HG03039 (cell line): ENCODE results near the gene PPP1R15A.
"Not testable (repeated sequence)": the region's sequence is repeated elsewhere in the genome, so short reads cannot be mapped to it uniquely, and the experiment has no call there.

ENCODE experiments used
- ATAC-seq: cut with Tn5 transposase; IDR thresholded peaks from one replicate; pipeline ENCODE4 v1.9.1; 2021; ENCODE audit warnings: mild to moderate bottlenecking, moderate library complexity; ENCODE audit not compliant: unreplicated experiment

PPP1R15A gene

DNA sequence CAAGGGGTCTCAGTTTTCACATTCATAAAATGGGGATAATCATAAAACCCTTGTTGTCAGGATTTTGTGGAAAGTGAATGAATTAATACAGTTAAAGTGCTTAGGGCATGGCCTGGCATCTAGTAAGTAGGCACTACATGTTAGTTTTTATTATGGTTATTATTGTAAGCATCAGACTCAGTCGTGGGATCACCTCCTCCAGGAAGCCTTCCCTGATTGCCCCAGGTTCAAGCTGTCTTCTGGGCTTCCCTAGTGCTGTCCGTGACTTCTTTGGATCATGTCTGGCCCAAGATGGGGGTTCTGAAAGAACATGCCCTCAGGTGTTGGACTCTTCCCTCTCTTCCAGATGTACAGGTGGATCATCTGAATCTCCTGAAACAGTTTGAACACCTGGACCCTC is 38.6 kb downstream of the PPP1R15A start:
- no peak for ATAC-seq

DNA sequence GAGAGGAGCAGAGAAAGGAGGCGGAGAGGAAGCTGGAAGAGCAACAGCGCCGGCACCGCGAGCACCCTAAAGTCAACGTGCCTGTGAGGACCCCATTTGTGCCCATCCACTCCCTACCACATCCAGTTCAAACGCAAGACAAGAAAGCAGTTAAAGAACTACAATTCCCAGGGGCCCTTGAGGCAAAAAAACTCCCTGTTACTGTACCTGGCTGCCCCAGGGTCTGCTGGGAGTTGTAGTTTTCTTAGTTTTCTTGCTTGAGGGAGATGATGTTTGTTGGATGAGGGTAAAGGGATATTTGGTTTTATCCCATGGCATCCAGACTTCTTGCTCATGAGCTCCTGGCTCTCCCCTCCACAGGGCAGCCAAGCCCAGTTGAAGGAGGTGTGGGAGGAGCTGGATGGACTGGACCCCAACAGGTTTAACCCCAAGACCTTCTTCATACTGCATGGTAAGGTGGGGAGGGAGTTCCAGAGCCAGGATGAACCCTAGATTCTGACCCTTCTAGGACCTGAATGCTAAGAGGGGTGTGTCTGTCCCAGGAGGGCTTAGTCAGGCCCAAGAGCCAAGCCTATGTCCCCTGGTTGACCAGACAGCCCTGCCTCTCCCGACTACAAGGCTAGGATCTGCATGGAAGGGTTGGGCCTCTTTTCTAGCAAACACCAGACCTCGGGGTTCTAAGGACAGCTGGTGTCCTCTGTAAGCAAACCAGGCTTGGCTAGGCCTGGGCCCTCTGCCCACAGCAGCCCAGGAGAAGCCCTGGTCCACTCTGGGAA is 41.1 kb downstream of the PPP1R15A start:
- ATAC-seq: no peak

DNA sequence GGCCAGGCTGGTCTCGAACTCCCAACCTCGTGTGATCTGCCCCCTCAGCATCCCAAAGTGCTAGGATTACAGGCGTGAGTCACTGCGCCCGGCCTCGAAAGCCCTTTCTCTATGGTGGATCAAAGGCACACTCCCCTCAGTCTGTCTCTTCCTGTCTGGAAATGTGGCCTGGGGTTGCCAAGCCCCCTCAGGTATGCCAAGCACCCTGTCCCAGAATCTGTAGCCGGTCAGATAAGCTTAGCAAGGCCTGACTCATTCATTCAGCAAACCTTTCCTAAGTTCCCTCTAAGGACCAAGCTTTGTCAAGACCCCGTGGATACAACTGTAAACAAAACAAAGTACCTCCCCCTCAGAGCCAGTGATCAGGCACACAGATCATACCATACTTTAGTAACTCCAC is 42.0 kb downstream of the PPP1R15A start:
- no peak for ATAC-seq

DNA sequence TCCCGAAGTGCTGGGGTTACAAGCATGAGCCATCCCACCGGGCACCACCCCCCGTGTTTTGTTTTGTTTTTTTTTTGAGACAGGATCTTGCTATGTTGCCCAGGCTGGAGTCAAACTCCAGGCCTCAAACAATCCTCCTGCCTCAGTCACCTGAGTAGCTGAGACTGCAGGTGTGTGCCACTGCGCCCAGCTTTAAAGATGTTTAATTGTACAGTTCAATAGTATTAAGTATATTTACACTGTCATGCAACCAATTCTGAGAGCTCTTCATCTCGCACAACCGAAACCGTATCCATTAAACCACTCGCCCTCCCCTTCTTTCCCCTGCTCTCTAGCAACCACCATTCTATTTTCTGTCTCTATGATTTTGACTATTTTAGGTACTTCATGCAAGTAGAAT is 43.5 kb downstream of the PPP1R15A start:
- ATAC-seq: no peak

DNA sequence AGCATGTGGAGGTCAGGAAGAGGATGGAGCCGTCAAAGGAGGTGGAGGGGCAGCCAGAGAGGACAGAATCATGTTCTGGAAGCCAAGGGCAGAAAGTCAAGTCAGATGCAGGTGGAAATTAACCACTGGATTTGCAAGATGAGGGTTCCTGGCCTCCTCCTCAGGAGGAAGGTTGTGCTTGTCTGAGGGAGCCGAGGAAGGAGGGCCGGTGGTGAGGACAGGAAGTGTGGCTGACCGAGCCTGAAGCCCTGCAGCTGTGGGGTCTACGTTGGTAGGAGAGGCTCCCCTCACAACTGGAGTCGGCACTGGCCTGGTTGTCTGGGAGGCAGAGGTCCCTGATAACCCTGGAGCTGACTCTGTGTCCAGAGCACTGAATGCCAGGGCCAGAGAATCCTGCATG is 45.9 kb downstream of the PPP1R15A start:
- no peak for ATAC-seq

DNA sequence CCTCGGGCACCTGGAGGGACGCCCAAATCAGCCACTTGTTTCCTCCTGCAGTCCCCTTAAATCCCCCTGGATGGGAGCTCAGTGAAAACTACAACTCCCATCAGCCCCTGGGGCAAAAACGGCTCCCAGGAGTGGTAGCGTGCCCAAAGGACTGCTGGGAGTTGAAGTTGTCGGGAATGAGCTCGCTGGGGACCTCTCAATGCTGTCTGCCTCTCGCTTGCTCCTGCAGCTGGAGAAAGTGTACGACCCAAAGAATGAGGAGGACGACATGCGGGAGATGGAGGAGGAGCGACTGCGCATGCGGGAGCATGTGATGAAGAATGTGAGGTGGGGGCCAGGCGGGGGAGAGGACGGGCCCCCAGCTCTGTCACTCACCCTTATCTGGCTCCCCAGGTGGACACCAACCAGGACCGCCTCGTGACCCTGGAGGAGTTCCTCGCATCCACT is 46.6 kb downstream of the PPP1R15A start:
- ATAC-seq: no peak

DNA sequence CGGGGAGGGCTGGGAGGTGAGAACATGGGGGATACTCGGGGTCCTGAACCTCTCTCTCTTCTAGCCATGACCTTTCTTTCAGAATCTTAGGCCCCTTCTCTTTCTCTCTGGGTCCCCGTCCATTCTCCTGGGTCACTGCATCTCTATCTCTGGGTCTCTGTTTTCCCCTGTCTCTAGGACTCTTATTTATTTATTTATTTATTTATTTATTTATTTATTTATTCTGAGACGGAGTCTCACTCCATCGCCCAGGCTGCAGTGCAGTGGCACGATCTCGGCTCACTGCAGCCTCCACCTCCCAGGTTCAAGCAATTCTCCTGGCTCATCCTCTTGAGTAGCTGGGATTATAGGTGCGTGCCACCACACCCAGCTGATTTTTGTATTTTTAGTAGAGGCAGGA is 47.0 kb downstream of the PPP1R15A start:
- not testable (repeated sequence) for ATAC-seq

DNA sequence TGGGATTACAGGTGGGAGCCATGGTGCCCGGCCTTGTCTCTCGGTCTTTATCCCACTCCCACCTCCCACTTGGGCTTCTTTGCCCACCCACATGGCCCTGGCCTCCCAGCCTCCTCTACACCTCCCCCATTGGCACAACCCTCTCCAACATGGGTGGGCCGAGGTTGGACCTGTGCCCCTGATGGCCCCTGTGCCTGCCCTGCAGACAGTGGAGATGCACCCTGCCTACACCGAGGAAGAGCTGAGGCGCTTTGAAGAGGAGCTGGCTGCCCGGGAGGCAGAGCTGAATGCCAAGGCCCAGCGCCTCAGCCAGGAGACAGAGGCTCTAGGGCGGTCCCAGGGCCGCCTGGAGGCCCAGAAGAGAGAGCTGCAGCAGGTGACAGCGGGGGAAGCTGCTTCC is 48.7 kb downstream of the PPP1R15A start:
- no peak for ATAC-seq

DNA sequence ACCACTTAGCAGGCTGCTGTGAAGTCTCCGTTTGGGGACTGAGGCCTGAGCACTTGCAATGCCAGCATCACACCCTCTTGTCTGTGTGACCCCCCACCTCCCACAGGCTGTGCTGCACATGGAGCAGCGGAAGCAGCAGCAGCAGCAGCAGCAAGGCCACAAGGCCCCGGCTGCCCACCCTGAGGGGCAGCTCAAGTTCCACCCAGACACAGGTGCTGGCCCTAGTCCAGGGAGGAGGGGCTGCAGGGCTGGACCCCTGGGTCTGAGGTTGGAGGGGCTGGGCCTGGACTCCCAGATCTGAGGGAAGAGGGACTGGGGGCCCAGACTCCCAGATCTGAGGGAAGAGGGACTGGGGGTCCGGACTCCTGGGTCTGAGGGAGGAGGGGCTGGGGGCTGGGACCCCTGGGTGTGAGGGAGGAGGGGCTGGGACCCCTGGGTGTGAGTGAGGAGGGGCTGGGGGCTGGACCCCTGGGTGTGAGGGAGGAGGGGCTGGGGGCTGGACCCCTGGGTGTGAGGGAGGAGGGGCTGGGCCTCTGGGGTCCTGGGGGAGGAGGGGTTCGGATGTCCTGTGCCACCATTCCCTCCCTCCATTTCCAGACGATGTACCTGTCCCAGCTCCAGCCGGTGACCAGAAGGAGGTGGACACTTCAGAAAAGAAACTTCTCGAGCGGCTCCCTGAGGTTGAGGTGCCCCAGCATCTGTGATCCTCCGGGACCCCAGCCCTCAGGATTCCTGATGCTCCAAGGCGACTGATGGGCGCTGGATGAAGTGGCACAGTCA is 49.7 kb downstream of the PPP1R15A start:
- ATAC-seq: no peak

DNA sequence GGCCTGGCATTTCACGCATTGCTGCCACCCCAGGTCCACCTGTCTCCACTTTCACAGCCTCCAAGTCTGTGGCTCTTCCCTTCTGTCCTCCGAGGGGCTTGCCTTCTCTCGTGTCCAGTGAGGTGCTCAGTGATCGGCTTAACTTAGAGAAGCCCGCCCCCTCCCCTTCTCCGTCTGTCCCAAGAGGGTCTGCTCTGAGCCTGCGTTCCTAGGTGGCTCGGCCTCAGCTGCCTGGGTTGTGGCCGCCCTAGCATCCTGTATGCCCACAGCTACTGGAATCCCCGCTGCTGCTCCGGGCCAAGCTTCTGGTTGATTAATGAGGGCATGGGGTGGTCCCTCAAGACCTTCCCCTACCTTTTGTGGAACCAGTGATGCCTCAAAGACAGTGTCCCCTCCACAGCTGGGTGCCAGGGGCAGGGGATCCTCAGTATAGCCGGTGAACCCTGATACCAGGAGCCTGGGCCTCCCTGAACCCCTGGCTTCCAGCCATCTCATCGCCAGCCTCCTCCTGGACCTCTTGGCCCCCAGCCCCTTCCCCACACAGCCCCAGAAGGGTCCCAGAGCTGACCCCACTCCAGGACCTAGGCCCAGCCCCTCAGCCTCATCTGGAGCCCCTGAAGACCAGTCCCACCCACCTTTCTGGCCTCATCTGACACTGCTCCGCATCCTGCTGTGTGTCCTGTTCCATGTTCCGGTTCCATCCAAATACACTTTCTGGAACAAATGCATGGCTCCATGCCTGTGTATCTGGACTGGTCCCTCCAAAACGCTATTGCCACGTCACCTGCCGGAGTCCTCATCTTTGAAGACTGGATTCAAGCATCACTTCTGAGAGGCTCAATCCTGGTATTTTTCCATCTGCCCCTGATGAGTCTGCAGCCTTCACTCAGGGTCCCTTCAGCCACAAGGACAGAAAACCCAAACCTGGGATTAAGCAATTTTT is 50.6 kb downstream of the PPP1R15A start:
- no peak for ATAC-seq

DNA sequence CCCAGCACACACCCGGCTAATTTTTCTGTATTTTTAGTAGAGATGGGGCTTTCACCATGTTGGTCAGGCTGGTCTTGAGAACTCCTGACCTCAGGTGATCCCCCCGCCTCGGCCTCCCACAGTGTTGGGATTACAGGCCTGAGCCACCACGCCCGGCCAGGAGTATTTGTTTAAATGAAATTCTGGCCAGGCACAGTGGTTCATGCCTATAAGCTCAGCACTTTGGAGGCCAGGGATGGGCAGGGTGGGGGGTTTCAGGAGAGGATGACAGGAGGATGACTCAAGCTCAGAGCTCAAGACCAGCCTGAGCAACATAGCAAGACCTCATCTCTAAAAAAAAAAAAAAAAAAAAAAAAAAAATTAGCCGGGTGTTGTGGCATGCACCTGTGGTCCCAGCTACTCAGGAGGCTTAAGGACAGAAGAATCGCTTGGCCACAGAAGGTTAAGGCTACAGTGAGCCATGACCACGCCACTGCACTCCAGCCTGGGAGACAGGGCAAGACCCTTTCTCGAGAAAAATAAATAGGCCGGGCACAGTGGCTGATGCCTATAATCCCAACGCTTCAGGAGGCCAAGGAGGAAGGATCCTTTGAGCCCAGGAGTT is 53.1 kb downstream of the PPP1R15A start:
- no peak for ATAC-seq
